NB4 (cell line): Measurements from ENCODE around the gene TOGARAM2.

Source experiments
- POLR2A ChIP-seq: IDR thresholded peaks from 2 replicates; pipeline ENCODE4 v1.6.1; 2011; ENCODE audit warnings: mild to moderate bottlenecking; ENCODE audit not compliant: insufficient read length; ENCODE audit errors: extremely low read depth
- TF ChIP-seq, protein P1 (sequence below): IDR thresholded peaks from one replicate; pipeline ENCODE4 v1.5.1; 2012; ENCODE audit warnings: low read depth, low read length
- TF ChIP-seq, protein P2 (sequence below): IDR thresholded peaks from 2 replicates; pipeline ENCODE4 v1.6.1; 2011; ENCODE audit warnings: low read depth, low read length

DNA sequence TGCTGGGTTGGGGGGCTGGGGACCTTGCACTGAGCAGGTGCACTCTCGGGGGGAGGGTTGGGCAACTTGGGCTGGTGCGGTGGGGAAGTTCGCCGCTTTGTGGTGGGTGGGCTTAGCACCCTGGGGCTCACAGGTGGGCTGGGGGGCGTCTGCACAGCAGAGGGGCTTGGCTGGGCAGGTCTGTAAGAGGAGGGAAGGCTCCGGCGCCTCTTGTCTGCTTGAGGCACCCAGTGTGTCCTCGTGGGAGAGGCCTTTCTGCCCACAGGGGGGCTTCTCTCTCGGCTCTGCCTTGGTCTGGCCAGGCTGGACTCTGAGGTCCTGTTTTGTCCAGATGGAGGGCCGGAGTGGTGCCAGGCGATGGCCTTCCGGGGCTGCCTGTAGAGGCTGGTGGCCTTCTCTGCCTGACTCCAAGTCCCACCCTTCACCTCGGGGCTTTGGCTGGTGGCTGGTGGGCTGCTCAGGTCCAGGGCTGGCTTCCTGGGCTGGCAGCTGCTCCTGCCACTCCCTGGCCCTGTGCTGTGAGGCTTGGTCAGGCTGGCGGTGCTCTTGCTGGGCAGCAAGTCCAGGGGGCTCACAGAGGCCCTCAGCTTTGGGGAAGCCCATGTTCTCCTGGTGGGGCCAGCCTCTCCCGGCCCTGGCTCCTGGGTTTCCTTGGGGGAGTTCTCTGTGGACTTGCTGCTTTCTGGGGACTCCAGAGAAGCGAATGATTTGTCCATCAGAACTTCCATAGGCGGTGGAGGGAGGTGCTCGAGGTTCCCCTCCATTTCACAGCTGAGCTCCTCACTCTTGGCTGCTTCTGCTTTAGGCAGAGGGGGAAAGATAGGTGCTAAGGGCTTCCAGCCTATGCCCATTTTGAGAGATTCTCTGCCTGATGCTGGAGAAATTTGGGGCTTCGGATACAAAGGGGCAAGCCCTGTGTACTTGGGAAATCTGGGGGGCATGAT lies 90.2 kb downstream of the TOGARAM2 start:
- TF ChIP-seq POLR2A: no peak
- TF ChIP-seq, protein P1, sequence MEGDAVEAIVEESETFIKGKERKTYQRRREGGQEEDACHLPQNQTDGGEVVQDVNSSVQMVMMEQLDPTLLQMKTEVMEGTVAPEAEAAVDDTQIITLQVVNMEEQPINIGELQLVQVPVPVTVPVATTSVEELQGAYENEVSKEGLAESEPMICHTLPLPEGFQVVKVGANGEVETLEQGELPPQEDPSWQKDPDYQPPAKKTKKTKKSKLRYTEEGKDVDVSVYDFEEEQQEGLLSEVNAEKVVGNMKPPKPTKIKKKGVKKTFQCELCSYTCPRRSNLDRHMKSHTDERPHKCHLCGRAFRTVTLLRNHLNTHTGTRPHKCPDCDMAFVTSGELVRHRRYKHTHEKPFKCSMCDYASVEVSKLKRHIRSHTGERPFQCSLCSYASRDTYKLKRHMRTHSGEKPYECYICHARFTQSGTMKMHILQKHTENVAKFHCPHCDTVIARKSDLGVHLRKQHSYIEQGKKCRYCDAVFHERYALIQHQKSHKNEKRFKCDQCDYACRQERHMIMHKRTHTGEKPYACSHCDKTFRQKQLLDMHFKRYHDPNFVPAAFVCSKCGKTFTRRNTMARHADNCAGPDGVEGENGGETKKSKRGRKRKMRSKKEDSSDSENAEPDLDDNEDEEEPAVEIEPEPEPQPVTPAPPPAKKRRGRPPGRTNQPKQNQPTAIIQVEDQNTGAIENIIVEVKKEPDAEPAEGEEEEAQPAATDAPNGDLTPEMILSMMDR: no peak
- TF ChIP-seq, protein P2, sequence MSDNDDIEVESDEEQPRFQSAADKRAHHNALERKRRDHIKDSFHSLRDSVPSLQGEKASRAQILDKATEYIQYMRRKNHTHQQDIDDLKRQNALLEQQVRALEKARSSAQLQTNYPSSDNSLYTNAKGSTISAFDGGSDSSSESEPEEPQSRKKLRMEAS: no peak
